ENCODE measurements around the gene PRPF38B. TPM values are rescaled to one million over a fixed set of nuclear protein-coding genes. Genes with fewer than 3 reads are reported as not detected.
"Not testable (repeated sequence)": the region's sequence is repeated elsewhere in the genome, so short reads cannot be mapped to it uniquely, and the experiment has no call there.

The PRPF38B gene
- polyA plus RNA-seq, 6 donors from 2014 or later, result 19.7 to 38.7 (median 21.1) TPM

DNA sequence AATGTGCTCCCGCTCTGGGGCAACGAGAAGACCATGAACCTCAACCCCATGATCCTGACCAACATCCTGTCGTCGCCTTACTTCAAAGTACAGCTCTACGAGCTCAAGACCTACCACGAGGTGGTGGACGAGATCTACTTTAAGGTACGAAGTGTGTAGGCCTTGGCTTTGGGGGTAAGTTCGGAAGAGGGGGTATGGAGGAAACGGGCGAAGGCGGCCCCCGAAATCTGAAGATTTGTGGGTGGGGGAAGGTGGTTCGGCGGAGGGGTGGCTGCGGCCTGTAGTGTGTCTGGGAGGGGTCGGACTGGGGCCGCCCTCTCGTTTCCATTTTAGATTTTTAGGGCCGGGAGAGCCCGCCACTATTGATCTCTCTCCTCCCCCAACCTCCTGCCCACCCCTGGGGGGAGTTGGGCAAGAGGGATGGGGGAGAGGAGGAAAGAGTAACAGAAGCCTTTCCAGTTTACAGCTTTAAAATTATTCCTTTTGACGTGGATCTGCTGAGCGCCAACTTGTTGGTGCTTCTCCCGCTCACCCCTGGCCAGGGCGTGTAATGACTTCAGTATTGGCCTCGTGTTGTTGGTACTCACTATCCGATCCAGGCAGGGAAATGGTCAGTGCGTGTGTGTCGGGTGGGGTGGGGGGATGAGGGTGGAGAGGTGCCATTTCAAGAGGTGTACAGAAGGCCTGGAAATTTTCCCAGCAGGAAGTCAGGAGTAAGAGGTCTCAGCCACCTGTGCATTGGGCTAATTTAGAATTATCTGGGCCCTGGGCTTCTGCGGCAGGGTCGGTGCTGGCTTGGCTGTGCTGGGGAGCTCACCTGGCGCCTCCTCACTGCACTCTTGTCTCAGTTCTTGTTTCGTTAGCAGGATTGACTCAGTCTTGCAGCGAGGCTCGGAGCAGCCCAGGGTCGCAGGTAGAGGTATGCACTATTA, 880 bp downstream of the PRPF38B start:
- Mint-ChIP-seq H3K4me1 (peaks cover 29 to 49% (median 43%) of the 10 kb centered on the region in 3 donors), H3K9me3 (no peaks in the 10 kb centered on the region), H3K36me3 (peaks cover 0 to 19% of the 10 kb centered on the region in 2 donors), H3K27me3 (peaks cover 0 to under 1% (median 0%) of the 10 kb centered on the region in 3 donors), H3K27ac (peak overlapping the region; percentile 97 to 100 (median 98)), H3K4me3 (peak overlapping the region; percentile 89 to 100 (median 97))
- ATAC-seq (ENCODE audit: low read depth in 2 of 2), result peak; percentile 71 to 73
- peak; percentile 79 for DNase-seq

- H3K27ac Mint-ChIP-seq, result peak overlapping the region; percentile 0 to 82 (median 51)
- no peaks in the 10 kb centered on the region for H3K27me3 Mint-ChIP-seq
- H3K4me1 Mint-ChIP-seq, result peaks cover 41 to 56% (median 54%) of the 10 kb centered on the region in 3 donors
- no peak for DNase-seq
- no peaks in the 10 kb centered on the region for H3K9me3 Mint-ChIP-seq
- peak overlapping the region in 2 of 8 donors; percentile 1 to 60 for H3K4me3 Mint-ChIP-seq
- ATAC-seq (ENCODE audit: low read depth in 2 of 2), result no peak
- H3K36me3 Mint-ChIP-seq, result peaks cover 17 to 38% of the 10 kb centered on the region in 2 donors
These were observed 3.4 kb downstream of the PRPF38B start for GRCh38 chr1:108695535-108695934.

- H3K27ac Mint-ChIP-seq, result peak overlapping the region; percentile 20 to 71 (median 46)
- no peak for DNase-seq
- no peaks in the 10 kb centered on the region for H3K27me3 Mint-ChIP-seq
- H3K4me3 Mint-ChIP-seq, result no peak overlapping the region
- no peaks in the 10 kb centered on the region for H3K9me3 Mint-ChIP-seq
- peak; percentile 24 to 49 for ATAC-seq (ENCODE audit: low read depth in 2 of 2)
- peaks cover 17 to 38% of the 10 kb centered on the region in 2 donors for H3K36me3 Mint-ChIP-seq
- H3K4me1 Mint-ChIP-seq, result peaks cover 20 to 26% (median 21%) of the 10 kb centered on the region in 3 donors
These were observed 7.5 kb downstream of the PRPF38B start for GRCh38 chr1:108699375-108700332.

- ATAC-seq (ENCODE audit: low read depth in 2 of 2) (no peak), DNase-seq (no peak)
- Mint-ChIP-seq H3K4me1 (peaks cover 14 to 19% (median 16%) of the 10 kb centered on the region in 3 donors), H3K27me3 (no peaks in the 10 kb centered on the region), H3K36me3 (peaks cover 17 to 32% of the 10 kb centered on the region in 2 donors), H3K4me3 (no peak overlapping the region), H3K9me3 (no peaks in the 10 kb centered on the region), H3K27ac (no peak overlapping the region)
These were observed 9.2 kb downstream of the PRPF38B start for GRCh38 chr1:108701176-108701849.

DNA sequence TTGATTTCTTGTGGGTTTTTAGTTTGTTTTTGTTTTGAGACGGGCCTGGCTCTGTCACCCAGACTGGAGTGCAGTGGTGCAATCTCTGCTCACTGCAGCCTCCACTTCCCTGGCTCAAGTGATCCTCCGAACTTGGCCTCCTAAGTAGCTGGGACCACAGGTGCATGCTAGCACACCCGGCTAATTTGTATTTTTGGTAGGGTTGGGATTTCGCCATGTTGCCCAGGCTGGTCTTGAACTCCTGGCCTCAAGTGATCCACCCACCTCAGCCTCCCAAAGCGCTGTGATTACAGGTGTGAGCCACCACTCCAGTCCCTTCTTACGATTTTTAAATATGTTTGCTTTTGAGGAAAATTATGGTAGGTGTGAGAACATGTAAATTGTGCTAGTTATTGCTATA, 10.0 kb downstream of the PRPF38B start:
- Mint-ChIP-seq H3K27ac (peak overlapping the region in 1 of 6 donors; percentile 25), H3K4me1 (peaks cover 14 to 19% (median 16%) of the 10 kb centered on the region in 3 donors), H3K36me3 (peaks cover 17 to 28% of the 10 kb centered on the region in 2 donors)
- not testable (repeated sequence) for DNase-seq; ATAC-seq (ENCODE audit: low read depth in 2 of 2); H3K4me3 Mint-ChIP-seq; H3K27me3 Mint-ChIP-seq; H3K9me3 Mint-ChIP-seq

DNA sequence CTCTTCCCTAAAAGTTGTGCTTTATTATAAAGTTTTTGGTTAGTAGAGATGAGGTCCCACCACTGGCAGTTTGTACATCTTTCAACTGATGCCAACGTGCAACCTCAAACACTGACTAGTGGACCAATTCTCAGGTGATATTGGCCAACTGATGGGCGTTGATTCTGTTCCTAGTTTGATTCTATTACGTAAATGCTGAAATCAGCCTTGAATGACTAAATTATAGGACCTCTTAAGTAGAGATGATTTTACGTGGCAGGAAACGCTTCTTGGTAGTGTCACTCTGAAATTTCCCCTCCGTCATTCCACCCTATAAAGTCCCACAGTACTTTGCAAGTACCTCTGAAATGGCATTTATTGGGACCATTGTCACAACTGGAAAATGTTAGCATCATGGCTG, 11.8 kb downstream of the PRPF38B start:
- Mint-ChIP-seq H3K36me3 (peaks cover 13 to 14% of the 10 kb centered on the region in 2 donors), H3K27ac (no peak overlapping the region), H3K27me3 (peaks cover 0 to 6% (median 0%) of the 10 kb centered on the region in 3 donors), H3K4me1 (peaks cover 12 to 17% (median 14%) of the 10 kb centered on the region in 3 donors), H3K9me3 (no peaks in the 10 kb centered on the region), H3K4me3 (no peak overlapping the region)
- DNase-seq (no peak), ATAC-seq (ENCODE audit: low read depth in 2 of 2) (peak in 1 of 2 donors; percentile 21)

DNA sequence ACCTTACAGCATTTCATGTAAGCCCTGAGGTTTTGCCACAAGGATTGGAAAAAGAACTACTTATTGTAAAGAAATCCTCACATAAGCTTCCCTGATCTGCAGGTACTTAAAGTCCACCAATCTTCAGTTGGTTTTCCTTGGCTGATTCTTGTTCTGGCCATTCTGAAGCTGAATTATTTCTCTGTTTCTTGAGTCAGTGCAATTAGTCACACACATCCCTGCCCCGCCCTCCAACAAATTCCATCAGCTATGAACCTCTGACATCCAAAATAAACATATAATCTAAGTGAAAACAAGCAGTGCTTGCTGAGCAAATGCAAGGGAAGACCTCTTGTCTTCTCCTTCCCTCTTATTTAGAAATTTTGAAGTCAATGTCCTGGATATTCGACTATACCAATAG, 12.4 kb downstream of the PRPF38B start:
- ATAC-seq (ENCODE audit: low read depth in 2 of 2), result no peak
- DNase-seq, result no peak
- Mint-ChIP-seq H3K4me1 (peaks cover 7 to 11% (median 9%) of the 10 kb centered on the region in 3 donors), H3K27ac (peak overlapping the region in 2 of 6 donors; percentile 36 to 77), H3K4me3 (no peak overlapping the region), H3K27me3 (peaks cover 0 to 6% (median 3%) of the 10 kb centered on the region in 3 donors), H3K9me3 (no peaks in the 10 kb centered on the region), H3K36me3 (peaks cover 8 to 9% of the 10 kb centered on the region in 2 donors)

DNA sequence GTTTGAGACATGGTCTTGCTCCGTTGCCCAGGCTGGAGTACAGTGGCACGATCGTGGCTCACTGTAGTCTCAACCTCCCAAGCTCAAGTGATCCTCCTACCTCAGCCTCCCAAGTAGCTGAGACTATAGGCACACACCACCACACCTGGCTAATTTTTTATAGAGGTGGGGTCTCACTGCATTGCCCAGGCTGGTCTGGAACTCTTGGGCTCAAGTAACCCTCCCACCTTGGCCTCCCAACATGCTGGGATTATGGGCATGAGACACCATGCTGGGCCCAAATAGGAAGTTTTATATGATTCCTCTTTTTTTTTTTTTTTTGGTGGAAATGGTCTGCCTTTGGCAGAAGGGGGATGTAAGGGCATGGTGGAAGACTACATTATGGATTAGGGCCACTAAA, 14.5 kb downstream of the PRPF38B start:
- no peak for ATAC-seq (ENCODE audit: low read depth in 2 of 2)
- DNase-seq, result no peak
- Mint-ChIP-seq H3K4me1 (peaks cover 0 to 6% (median 0%) of the 10 kb centered on the region in 3 donors), H3K27ac (no peak overlapping the region), H3K27me3 (peaks cover 0 to 7% (median 6%) of the 10 kb centered on the region in 3 donors), H3K9me3 (no peaks in the 10 kb centered on the region), H3K4me3 (no peak overlapping the region), H3K36me3 (no peaks in the 10 kb centered on the region)

- no peak for ATAC-seq (ENCODE audit: low read depth in 2 of 2)
These were observed 16.9 kb downstream of the PRPF38B start for GRCh38 chr1:108708691-108709660.

DNA sequence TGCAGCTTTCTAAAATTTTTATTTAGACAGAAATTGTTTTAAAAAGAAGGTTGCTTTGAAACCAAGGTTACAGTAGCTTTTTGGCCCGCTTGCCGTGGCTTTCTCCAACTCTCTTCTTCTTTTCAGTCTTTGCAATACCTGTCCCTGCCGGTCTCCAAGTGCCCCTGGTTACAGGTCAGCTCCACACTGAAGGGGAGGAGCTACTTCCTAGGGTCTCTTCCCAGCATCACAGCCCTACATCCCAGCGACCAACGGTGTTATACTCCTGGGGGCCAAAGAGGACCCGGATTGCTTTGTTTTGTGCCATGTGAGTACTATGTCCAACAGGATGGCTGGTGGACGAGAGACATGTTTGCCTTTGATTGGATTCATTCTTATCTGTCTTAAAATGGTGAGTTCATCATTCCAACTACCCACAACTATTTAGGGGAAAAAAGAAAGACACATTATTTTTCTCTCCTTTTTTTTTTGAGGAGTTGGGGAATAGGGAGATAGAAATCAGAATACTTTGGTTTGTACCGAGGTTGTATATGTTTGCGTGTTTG, 20.6 kb downstream of the PRPF38B start, which contains the start of gene FNDC7:
Gene FNDC7 (plus strand): TSS at position 303 of the 545 bp plus-strand sequence. CDS start 26 bp downstream, at position 329.
- no peak for ATAC-seq (ENCODE audit: low read depth in 2 of 2)

More at GRCh38 chr1:108708691-108709660, 16.9 kb downstream of the PRPF38B start:
- H3K9me3 Mint-ChIP-seq, result no peaks in the 10 kb centered on the region
- no peak overlapping the region for H3K4me3 Mint-ChIP-seq
- H3K36me3 Mint-ChIP-seq, result no peaks in the 10 kb centered on the region
- DNase-seq, result no peak
- no peaks in the 10 kb centered on the region for H3K4me1 Mint-ChIP-seq
- H3K27me3 Mint-ChIP-seq, result peaks cover 0 to 7% (median 6%) of the 10 kb centered on the region in 3 donors
- peak overlapping the region in 1 of 6 donors; percentile 63 for H3K27ac Mint-ChIP-seq

GRCh38 chr1:108715932-108716331, 23.8 kb downstream of the PRPF38B start:
- Mint-ChIP-seq H3K27me3 (peaks cover 9 to 25% (median 9%) of the 10 kb centered on the region in 3 donors), H3K36me3 (no peaks in the 10 kb centered on the region), H3K27ac (no peak overlapping the region), H3K4me3 (no peak overlapping the region), H3K9me3 (no peaks in the 10 kb centered on the region), H3K4me1 (no peaks in the 10 kb centered on the region)
- ATAC-seq (ENCODE audit: low read depth in 2 of 2) (no peak), DNase-seq (no peak)

More for the DNA sequence above, 20.6 kb downstream of the PRPF38B start, which contains the start of gene FNDC7:
- no peak for DNase-seq
- Mint-ChIP-seq H3K4me3 (no peak within 1 kb of the TSS), H3K4me1 (no peaks in the 10 kb centered on the region), H3K36me3 (no peaks in the 10 kb centered on the region), H3K27ac (no peak within 1 kb of the TSS), H3K27me3 (peaks cover 5 to 17% (median 10%) of the 10 kb centered on the region in 3 donors), H3K9me3 (no peaks in the 10 kb centered on the region)
